BLaER1 treated with 17β-estradiol and CSF1 and Interleukin-3, amounts not matched to agents 10 nM and 100 nM (cell line): ENCODE data around the gene CCDC57.
"Not testable (repeated sequence)": the region's sequence is repeated elsewhere in the genome, so short reads cannot be mapped to it uniquely, and the experiment has no call there.

Experiments
- H3K27ac ChIP-seq, 11 experiments: shearing (Covaris generic); formaldehyde crosslinking; 2 replicates each; pipeline ENCODE4 v1.8.1; 2022
- H3K27me3 ChIP-seq, 11 experiments: shearing (Covaris generic); formaldehyde crosslinking; 2 replicates each; pipeline ENCODE4 v1.8.1; 2022
- H3K36me3 ChIP-seq, 11 experiments: shearing (Covaris generic); formaldehyde crosslinking; 2 replicates each; pipeline ENCODE4 v1.8.1; 2022
- H3K4me1 ChIP-seq, 10 experiments: shearing (Covaris generic); formaldehyde crosslinking; 2 replicates each; pipeline ENCODE4 v1.8.1; 2022
- H3K4me2 ChIP-seq, 11 experiments: shearing (Covaris generic); formaldehyde crosslinking; 2 replicates each; pipeline ENCODE4 v1.8.1; 2022
- H3K4me3 ChIP-seq, 10 experiments: shearing (Covaris generic); formaldehyde crosslinking; 2 replicates each; pipeline ENCODE4 v1.8.1; 2022
- H3K9ac ChIP-seq, 11 experiments: shearing (Covaris generic); formaldehyde crosslinking; 2 replicates each; pipeline ENCODE4 v1.8.1; 2022
- H3K9me3 ChIP-seq, 11 experiments: shearing (Covaris generic); formaldehyde crosslinking; replicated peaks in 1 of 11; 2 replicates each; pipeline ENCODE4 v1.8.1; 2022
- H4K20me1 ChIP-seq, 11 experiments: shearing (Covaris generic); formaldehyde crosslinking; 2 replicates each; pipeline ENCODE4 v1.8.1; 2022
- Cebpa-rat ChIP-seq, 11 experiments: shearing (Covaris generic); IDR thresholded peaks; 2 replicates each; pipeline ENCODE4 v1.8.1; 2022

Gene CCDC57

DNA sequence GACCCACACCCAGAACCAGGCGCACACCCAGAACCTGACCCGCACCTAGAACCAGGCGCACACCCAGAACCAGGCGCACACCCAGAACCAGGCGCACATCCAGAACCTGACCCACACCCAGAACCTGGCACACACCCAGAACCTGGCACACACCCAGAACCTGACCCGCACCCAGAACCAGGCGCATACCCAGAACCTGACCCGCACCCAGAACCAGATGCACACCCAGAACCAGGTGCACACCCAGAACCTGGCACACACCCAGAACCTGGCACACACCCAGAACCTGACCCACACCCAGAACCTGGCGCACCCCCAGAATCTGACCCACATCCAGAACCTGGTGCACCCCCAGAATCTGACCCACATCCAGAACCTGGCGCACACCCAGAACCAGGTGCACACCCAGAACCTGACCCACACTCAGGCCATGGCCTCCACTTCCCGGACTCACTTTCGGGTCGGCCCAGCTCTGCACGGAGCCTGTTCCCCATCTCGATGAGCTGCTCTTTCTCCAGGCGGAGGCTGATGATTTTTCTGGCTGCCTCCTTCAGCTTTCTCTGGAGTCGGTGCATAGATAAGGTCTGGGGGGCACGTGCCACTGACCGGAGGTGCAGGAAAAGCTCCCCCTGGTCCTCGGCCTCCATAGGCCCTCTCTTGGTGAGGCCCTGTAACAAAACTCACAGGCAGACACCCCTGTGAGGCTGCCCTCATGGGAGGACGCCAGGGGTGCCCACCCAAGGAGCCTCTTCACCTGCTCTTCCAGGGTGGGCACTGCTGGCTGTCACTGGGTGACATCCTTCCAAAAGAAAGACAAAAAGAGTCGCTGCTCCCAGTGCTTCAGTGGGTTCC lies 61.3 kb downstream of the CCDC57 start:
- Histone ChIP-seq H3K4me2 (no peak overlapping the region), H3K36me3 (no peaks in the 10 kb centered on the region), H3K27me3 (no peaks in the 10 kb centered on the region), H3K27ac (no peak overlapping the region), H3K9me3 (peaks cover 0 to 5% (median 0%) of the 10 kb centered on the region in 11 experiments; a peak in 4 of 22 replicates), H4K20me1 (peaks cover 0 to 30% (median 0%) of the 10 kb centered on the region in 11 experiments; a peak in 5 of 22 replicates), H3K9ac (no peak overlapping the region), H3K4me3 (no peak overlapping the region), H3K4me1 (peaks cover 4 to 26% (median 24%) of the 10 kb centered on the region in 10 experiments; a peak in 18 of 20 replicates)
- TF ChIP-seq Cebpa-rat (IDR thresholded peaks at IDR 0.05) = no peak

DNA sequence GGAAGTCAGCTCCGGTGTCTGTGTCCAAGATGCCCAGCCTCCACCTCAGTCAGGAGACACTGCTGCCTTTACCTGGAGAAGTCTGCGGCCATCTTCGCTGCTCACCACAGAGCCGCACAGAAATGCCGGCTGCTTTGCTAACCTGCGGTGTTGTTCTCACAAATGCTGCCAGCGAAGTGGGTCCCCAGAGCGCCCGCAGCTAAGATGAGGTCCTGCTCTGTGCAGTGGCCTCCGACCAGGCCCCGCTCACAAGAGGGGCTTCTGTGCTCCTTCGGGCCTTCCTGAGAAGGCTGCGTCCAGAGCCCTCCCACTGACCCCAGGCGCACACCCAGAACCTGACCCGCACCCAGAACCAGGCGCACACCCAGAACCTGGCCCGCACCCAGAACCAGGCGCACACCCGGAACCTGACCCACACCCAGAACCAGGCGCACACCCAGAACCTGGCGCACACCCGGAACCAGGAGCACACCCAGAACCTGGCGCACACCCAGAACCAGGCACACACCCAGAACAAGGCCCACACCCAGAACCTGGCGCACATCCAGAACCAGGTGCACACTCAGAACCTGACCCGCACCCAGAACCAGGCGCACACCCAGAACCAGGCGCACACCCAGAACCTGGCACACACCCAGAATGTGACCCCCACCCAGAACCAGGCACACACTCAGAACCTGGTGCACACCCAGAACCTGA lies 63.1 kb downstream of the CCDC57 start:
- H4K20me1 ChIP-seq = peaks cover 0 to 20% (median 0%) of the 10 kb centered on the region in 11 experiments; a peak in 5 of 22 replicates

DNA sequence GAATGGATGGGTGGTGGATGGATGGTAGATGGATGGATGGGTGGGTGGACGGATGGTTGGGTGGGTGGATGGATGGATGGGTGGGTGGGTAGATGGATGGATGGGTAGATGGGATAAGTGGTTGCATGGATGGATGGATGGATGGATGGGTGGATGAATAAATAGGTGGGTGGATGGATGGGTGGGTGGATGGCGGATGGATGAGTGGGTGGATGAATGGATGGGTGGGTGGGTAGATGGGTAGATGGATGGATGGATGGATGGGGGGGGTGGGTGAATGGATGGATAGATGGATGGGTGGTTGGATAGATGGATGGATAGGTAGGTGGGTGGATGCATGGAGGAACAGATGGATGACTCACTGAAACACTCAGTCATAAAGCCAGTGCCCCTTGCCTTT lies 63.6 kb downstream of the CCDC57 start:
- H3K36me3 ChIP-seq = no peaks in the 10 kb centered on the region
- no peak overlapping the region for H3K9ac ChIP-seq
- peaks cover 0 to 15% (median 0%) of the 10 kb centered on the region in 11 experiments; a peak in 5 of 22 replicates for H4K20me1 ChIP-seq
- H3K4me3 ChIP-seq = no peak overlapping the region
- no peak for TF ChIP-seq Cebpa-rat (IDR thresholded peaks at IDR 0.05)
- no peak overlapping the region for H3K4me2 ChIP-seq
- peaks cover 0 to 5% (median 0%) of the 10 kb centered on the region in 11 experiments; a peak in 4 of 22 replicates for H3K9me3 ChIP-seq
- H3K27ac ChIP-seq = no peak overlapping the region
- H3K4me1 ChIP-seq = peaks cover 0 to 3% (median under 1%) of the 10 kb centered on the region in 10 experiments; a peak in 11 of 20 replicates
- H3K27me3 ChIP-seq = no peaks in the 10 kb centered on the region

More for the DNA sequence above, 63.1 kb downstream of the CCDC57 start:
- Histone ChIP-seq H3K4me3 (no peak overlapping the region), H3K27me3 (no peaks in the 10 kb centered on the region), H3K27ac (no peak overlapping the region), H3K4me2 (no peak overlapping the region), H3K9me3 (peaks cover 0 to 5% (median 0%) of the 10 kb centered on the region in 11 experiments; a peak in 4 of 22 replicates), H3K4me1 (peaks cover 0 to 9% (median 6%) of the 10 kb centered on the region in 10 experiments; a peak in 13 of 20 replicates), H3K36me3 (no peaks in the 10 kb centered on the region), H3K9ac (no peak overlapping the region)
- TF ChIP-seq Cebpa-rat (IDR thresholded peaks at IDR 0.05) = no peak

DNA sequence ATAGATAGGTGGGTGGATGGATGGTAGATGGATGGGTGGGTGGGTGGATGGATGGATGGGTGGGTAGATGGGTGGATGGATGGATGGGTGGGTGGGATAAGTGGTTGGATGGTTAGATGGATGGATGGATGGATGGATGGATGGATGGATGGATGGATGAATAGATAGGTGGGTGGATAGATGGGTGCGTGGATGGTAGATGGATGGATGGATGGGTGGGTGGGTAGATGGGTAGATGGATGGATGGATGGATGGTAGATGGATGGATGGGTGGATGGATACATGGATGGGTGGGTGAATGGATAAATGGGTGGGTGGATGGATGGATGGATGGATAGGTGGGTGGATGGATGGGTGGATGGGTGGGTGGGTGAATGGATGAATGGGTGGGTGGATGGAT lies 64.6 kb downstream of the CCDC57 start:
- Histone ChIP-seq H3K9me3 (peaks cover 0 to 5% (median 0%) of the 10 kb centered on the region in 11 experiments; a peak in 4 of 22 replicates), H3K9ac (no peak overlapping the region), H3K27me3 (no peaks in the 10 kb centered on the region), H3K4me1 (no peaks in the 10 kb centered on the region; a peak in 1 of 20 replicates), H3K36me3 (no peaks in the 10 kb centered on the region), H4K20me1 (peaks cover 0 to 14% (median 0%) of the 10 kb centered on the region in 11 experiments; a peak in 2 of 22 replicates), H3K27ac (no peak overlapping the region), H3K4me3 (no peak overlapping the region), H3K4me2 (no peak overlapping the region)
- TF ChIP-seq Cebpa-rat (IDR thresholded peaks at IDR 0.05) = no peak

DNA sequence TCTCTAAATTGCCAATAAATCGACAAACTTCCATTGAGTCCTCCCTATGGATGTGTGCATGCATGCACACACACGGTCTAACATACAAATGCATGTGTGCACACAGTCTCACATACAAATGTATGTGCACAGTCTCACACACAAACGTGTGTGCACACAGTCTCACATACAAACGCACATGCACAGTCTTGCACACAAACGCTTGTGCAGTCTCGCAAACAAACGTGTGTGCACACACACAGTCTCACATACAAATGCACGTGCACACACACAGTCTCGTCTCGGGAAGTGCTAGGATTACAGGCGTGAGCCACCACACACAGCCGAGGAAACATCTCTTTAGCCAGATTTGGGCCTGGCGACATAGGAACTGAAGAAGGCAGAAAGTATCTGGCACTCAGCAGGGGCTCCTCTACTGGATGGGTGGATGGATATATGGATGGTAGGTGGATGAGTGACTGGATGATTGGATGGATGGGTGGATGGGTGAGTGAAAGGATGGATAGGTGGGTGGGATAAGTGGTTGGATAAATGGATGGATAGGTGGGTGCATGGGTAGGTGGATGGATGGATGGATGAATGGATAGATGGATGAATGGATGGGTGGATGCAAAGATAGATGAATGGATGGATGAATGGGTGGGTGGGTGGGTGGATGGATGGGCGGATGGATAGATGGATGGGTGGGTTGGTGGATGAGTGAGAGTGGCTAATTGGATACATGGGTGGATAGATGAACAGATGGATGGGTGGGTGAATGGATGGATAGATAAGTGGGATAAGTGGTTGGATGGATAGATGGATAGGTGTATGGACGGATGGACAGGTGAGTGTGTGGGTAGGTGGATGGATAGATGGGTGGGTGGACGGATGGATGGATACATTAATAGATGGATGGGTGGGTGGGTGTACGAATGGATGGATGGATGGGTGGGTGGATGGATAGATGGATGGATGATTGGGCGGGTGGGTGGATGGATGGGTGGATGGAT lies 65.7 kb downstream of the CCDC57 start:
- no peak for TF ChIP-seq Cebpa-rat (IDR thresholded peaks at IDR 0.05)
- no peak overlapping the region for H3K9ac ChIP-seq
- no peak overlapping the region for H3K4me2 ChIP-seq
- peaks cover 0 to 5% (median 0%) of the 10 kb centered on the region in 11 experiments; a peak in 4 of 22 replicates for H3K9me3 ChIP-seq
- peaks cover 0 to 5% (median 0%) of the 10 kb centered on the region in 11 experiments; a peak in 1 of 22 replicates for H4K20me1 ChIP-seq
- no peak overlapping the region for H3K4me3 ChIP-seq
- no peaks in the 10 kb centered on the region for H3K27me3 ChIP-seq
- no peaks in the 10 kb centered on the region; a peak in 1 of 20 replicates for H3K4me1 ChIP-seq
- no peak overlapping the region for H3K27ac ChIP-seq
- H3K36me3 ChIP-seq = no peaks in the 10 kb centered on the region

DNA sequence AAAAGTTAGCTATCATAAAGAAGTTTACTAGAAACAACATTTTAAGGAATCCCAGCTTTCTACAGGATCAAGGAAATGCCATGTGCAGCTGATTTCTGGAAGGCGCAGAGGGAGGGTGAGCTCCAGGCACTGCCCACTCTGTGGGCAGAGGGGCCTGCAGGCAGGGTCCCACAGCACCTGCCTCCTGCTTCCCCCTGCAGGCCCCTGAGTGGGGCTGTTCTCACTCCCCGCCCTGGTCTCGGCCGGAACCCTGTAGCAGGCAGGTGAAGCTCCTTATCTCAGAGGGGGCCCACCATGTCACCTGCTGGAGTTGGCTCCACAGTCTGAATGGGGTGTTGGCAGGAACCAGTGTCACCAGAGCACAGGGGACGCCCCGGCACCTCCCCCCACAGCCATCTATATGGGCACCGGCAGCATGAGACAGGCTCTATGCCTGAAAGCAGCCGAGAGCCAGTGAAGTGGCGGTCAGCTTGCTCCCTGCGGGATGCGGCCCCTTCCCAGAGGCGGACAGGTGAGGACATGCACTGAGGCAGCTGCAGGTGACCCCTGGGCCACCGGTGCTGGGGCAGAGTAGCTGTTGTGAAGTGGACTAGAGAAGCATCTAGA lies 67.0 kb downstream of the CCDC57 start:
- Histone ChIP-seq H3K4me2 (no peak overlapping the region), H3K27me3 (no peaks in the 10 kb centered on the region), H3K27ac (no peak overlapping the region), H3K9me3 (peaks cover 0 to 5% (median 0%) of the 10 kb centered on the region in 11 experiments; a peak in 3 of 22 replicates), H4K20me1 (0 out of 22 replicates have a peak, but pooled peaks cover 0 to 5% (median 0%) of the 10 kb centered on the region in 11 experiments), H3K4me3 (no peak overlapping the region), H3K36me3 (no peaks in the 10 kb centered on the region), H3K4me1 (no peaks in the 10 kb centered on the region; a peak in 1 of 20 replicates), H3K9ac (no peak overlapping the region)
- TF ChIP-seq Cebpa-rat (IDR thresholded peaks at IDR 0.05) = no peak

DNA sequence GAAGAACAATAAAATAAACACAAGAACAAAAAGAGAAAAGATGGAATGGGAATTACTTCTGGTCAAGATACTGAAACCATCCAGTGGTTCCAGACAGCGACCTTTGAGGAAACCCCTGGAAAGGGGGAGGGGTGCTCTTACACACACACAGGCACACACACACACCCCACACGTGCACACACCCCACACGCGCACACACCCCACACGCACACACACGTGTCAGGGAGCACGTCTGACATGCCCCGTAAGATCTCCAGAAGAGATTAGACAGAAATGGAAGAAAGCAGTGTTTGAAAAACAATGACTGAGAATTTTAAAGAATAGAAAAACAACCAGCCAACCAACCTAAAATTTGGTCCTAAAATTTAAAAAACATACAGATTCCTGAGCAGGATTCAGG lies 69.3 kb downstream of the CCDC57 start:
- Histone ChIP-seq H3K4me3 (no peak overlapping the region), H3K4me2 (no peak overlapping the region), H3K36me3 (no peaks in the 10 kb centered on the region), H3K4me1 (no peaks in the 10 kb centered on the region; a peak in 1 of 20 replicates), H3K27me3 (no peaks in the 10 kb centered on the region), H4K20me1 (0 out of 22 replicates have a peak, but pooled peaks cover 0 to 5% (median 0%) of the 10 kb centered on the region in 11 experiments), H3K27ac (no peak overlapping the region), H3K9ac (no peak overlapping the region), H3K9me3 (no peaks in the 10 kb centered on the region)
- TF ChIP-seq Cebpa-rat (IDR thresholded peaks at IDR 0.05) = no peak

DNA sequence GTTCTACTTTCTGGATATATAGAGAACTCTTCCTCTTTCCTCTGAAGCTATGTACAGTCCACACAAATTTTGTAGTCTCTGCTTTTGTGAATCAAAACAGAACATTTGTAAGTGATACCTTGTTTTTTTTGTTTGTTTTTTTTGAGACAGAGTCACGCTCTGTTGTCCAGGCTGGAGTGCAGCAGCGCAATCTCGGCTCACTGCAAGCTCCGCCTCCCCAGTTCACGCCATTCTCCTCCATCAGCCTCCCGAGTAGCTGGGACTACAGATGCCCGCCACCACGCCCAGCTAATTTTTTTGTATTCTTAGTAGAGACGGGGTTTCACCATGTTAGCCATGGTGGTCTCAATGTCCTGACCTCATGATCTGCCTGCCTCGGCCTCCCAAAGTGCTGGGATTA lies 72.7 kb downstream of the CCDC57 start:
- H3K4me1 ChIP-seq, H3K27ac ChIP-seq, H3K27me3 ChIP-seq, H3K9ac ChIP-seq, H3K4me3 ChIP-seq, H3K4me2 ChIP-seq, H3K9me3 ChIP-seq, H4K20me1 ChIP-seq, H3K36me3 ChIP-seq: not testable (repeated sequence)
